Stimulated activated memory B cell treated with anti-CD40 and anti-IgM and Interleukin-4, amounts not matched to agents 10 μg/mL and 1 μg/mL and 100 μg/mL, for 72 hours (primary cell): ENCODE results near the gene HEATR5A.
"Not testable (repeated sequence)": the region's sequence is repeated elsewhere in the genome, so short reads cannot be mapped to it uniquely, and the experiment has no call there.

ENCODE experiments used
- ATAC-seq: fragments of 150-1000 bp; cut with Tn5 transposase; 2 replicates; pipeline ENCODE4 v1.10.0; 2021
- H3K27ac Mint-ChIP-seq: one replicate; pipeline ENCODE4 v1.8.0; 2022; ENCODE audit warnings: mild to moderate bottlenecking, mixed read lengths
- H3K27me3 Mint-ChIP-seq: one replicate; pipeline ENCODE4 v1.8.0; 2022; ENCODE audit warnings: mixed read lengths
- H3K36me3 Mint-ChIP-seq: one replicate; pipeline ENCODE4 v1.8.0; 2022; ENCODE audit warnings: mixed read lengths
- H3K4me1 Mint-ChIP-seq: one replicate; pipeline ENCODE4 v1.8.0; 2022; ENCODE audit warnings: mixed read lengths
- H3K4me3 Mint-ChIP-seq: one replicate; pipeline ENCODE4 v1.8.0; 2022; ENCODE audit warnings: mild to moderate bottlenecking, moderate library complexity, mixed read lengths
- H3K9me3 Mint-ChIP-seq: one replicate; pipeline ENCODE4 v1.8.0; 2022; ENCODE audit warnings: mixed read lengths

HEATR5A gene

DNA sequence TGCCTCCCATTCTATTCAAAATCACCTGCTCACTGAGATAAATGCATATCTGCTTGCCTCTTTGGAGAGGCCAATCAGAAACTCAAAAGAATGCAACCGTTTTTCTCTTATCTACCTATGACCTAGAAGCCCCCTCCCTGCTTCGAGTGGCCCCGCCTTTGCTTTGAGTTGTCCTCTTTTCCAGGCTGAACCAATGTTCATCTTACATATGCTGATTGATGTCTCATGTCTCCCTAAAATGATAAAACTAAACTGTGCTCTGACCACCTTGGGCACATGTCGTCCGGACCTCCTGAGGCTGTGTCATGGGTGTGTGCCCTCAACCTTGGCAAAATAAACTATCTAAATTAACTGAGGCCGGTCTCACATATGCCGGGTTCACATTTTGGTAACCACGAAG is 148.7 kb downstream of the HEATR5A start:
- Mint-ChIP-seq H3K27ac (no peak overlapping the region), H3K27me3 (peaks cover 8% of the 10 kb centered on the region), H3K9me3 (peaks cover 11% of the 10 kb centered on the region), H3K4me1 (no peaks in the 10 kb centered on the region), H3K36me3 (peaks cover 11% of the 10 kb centered on the region), H3K4me3 (no peak overlapping the region)
- ATAC-seq = no peak

DNA sequence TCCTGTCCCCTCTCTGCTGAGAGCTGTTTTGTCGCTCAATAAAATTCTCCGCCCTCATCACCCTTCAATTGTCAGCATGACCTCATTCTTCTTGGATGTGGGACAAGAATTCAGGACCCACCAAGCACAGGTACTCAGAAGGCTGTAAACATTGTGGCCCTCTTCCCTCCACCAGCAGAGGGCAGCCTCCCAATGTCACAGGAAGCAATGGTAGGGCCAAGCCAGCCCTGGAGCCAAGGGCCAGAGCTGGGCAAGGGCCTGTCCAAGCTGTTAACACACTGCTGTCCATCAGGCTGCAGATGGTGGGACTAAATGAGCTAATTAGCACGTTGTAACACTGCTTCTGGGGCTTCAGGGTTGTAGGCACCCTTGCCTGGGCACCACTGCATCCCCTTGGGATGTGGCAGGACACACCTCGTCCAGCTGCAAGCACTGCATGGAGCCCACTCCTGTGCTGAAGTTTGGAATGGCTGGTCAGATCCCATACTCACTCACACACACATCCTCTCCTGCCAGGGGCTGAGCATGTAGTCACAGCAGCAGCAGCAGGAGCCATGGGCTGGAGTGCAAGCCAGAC is 150.1 kb downstream of the HEATR5A start:
- H3K9me3 Mint-ChIP-seq = peaks cover 7% of the 10 kb centered on the region
- peaks cover 11% of the 10 kb centered on the region for H3K36me3 Mint-ChIP-seq
- no peak for ATAC-seq
- no peak overlapping the region for H3K4me3 Mint-ChIP-seq
- H3K4me1 Mint-ChIP-seq = no peaks in the 10 kb centered on the region
- peaks cover 8% of the 10 kb centered on the region for H3K27me3 Mint-ChIP-seq
- no peak overlapping the region for H3K27ac Mint-ChIP-seq

DNA sequence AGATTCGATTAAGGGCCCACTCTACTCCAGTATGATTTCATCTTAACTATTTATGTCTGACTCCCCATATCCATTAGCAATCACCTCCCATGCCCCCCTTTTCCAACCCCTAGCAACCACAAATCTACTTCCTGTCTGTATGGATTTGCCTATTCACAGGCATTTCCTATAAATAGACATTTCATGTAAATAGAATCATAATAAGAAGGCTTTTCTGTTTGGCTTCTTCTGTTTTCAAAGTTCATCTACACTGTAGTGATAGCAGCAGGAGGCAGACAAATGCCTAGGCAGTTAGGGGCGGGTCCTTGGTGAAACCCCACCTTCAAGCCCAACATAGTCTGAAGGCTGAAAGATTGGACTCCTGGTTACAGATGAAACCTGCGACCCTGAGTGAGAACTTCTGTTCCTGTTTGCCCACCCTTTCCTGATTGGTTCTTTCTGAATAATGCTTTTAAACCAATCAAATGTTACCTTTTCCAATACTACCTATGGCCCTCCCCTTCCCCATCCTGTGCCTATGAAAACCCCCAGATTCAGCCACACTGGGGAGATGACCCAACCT is 150.6 kb downstream of the HEATR5A start:
- no peaks in the 10 kb centered on the region for H3K4me1 Mint-ChIP-seq
- no peak overlapping the region for H3K4me3 Mint-ChIP-seq
- H3K36me3 Mint-ChIP-seq = peaks cover 11% of the 10 kb centered on the region
- no peak for ATAC-seq
- peaks cover 8% of the 10 kb centered on the region for H3K27me3 Mint-ChIP-seq
- no peak overlapping the region for H3K27ac Mint-ChIP-seq
- H3K9me3 Mint-ChIP-seq = peaks cover 7% of the 10 kb centered on the region

DNA sequence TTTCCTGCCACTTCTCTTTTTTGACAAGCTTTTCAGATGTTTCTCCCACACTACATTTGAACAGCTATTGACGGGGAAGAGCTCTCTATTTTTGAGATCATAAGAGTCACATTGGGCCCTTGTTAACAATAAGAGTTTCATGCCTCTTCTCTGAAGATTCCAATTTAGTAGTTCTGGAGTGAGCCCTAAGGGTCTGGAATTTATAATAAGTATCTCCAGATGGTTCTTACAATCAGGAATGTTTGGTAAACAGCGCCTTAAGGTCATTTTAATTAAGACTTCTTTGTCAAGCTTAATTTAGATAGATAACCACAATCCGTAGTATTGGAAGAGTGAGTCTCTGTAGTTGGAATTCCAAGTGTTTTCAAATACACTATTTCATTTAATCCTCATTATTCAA is 152.1 kb downstream of the HEATR5A start:
- Mint-ChIP-seq H3K36me3 (peaks cover 11% of the 10 kb centered on the region), H3K9me3 (peaks cover 7% of the 10 kb centered on the region), H3K4me3 (no peak overlapping the region), H3K27me3 (peaks cover 8% of the 10 kb centered on the region), H3K4me1 (no peaks in the 10 kb centered on the region), H3K27ac (no peak overlapping the region)
- no peak for ATAC-seq

DNA sequence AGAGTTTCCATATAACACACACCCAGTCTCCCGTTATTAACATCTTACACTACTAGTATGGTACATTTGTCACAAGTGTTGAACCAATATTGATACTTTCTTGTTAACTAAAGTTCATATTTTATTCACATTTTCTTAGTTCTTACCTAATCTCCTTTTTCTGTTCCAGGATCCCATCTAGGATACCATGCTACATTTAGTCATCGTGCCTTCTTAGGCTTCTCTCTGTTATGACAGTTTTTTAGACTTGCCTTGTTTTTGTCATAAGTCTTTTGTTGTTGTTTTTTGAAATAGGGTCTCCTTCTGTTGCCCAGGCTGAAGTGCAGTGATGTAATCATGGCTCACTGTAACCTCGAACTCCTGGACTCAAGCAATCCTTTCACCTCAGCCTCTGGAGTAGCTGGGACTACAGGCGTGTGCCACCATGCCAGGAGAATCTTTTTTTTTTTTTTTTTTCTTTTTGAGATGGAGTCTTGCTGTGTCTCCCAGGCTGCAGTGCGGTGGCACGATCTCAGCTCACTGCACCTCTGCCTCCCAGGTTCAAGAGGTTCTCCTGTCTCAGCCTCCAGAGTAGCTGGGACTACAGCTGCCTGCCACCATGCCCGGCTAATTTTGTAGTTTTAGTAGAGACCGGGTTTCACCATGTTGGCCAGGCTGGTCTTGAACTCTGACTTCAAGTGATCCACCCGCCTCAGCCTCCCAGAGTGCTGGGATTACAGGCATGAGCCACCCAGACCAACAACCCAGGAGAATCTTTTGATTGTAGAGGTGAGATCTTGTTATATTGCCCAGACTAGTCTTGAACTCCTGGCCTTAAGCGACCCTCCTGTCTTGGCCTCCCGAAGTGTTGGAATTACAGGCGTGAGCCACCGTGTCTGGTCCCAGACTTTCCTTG is 153.7 kb downstream of the HEATR5A start:
- H3K9me3 Mint-ChIP-seq = peaks cover 7% of the 10 kb centered on the region
- no peak overlapping the region for H3K27ac Mint-ChIP-seq
- peaks cover 11% of the 10 kb centered on the region for H3K4me1 Mint-ChIP-seq
- peaks cover 11% of the 10 kb centered on the region for H3K36me3 Mint-ChIP-seq
- peaks cover 8% of the 10 kb centered on the region for H3K27me3 Mint-ChIP-seq
- no peak for ATAC-seq
- H3K4me3 Mint-ChIP-seq = no peak overlapping the region

DNA sequence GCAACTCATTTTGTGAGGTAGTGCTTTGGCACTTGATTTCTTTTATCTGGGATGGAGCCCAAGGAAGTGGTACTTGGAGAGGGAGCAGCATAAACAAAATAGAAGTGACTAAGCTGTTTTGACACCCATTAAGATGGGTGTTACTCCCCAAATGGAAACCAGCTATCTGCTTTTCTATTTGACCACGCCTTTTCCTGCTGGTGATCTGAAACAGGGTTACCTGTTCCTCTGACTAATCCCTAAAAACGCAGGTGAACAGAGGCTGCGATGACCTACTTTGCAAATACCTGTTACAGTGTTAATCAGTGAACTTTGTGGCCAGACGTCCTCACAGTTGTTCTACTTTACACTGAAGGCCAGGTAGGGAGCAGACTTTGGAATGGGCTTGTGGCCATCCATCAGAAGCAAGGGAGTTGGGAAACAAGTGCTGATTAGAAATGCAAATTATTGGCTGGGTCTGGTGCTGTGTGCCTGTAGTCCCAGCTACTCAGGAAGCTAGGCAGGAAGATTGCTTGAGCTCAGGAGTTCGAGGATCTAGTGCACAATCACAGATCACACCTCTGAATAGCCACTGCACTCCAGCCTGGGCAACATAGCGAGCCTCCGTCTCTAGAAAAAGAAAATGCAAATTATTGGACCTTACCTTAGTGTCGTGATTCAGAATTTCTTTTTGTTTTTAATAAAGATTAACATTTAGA is 154.5 kb downstream of the HEATR5A start:
- Mint-ChIP-seq H3K27ac (no peak overlapping the region), H3K4me1 (peaks cover 16% of the 10 kb centered on the region), H3K36me3 (peaks cover 11% of the 10 kb centered on the region), H3K9me3 (peaks cover 7% of the 10 kb centered on the region), H3K4me3 (no peak overlapping the region), H3K27me3 (peaks cover 8% of the 10 kb centered on the region)
- no peak for ATAC-seq

DNA sequence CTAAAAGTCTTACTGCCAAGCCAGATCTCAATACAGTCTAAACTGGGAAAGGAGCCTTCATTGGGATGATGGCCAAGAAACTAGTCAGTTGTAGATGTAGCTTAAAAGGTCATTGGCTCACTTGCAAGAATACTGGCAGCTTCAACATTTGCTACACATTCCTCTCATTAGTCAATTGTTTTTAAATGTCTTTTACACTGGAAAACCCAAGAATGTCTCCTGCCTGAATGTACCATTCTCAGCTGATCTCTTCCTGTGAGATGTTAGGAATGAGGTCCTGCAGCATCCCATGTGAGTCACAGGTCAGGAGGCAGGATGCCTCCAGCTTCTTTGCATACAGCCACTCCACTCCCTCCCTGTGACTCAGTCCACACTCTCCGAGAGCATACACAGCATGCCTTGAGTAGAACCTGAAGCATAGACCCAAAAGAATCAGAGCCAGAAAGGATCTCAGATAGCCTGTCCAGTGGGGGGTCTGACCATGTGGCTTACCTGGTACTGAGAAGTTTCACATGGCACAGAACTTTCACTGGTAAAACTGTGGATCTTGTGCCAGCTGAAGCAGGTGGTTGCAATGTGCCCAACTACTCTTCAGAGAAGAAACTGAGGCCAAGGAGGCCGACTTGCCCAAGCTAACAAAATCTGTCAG is 156.7 kb downstream of the HEATR5A start:
- Mint-ChIP-seq H3K27me3 (peaks cover 8% of the 10 kb centered on the region), H3K9me3 (no peaks in the 10 kb centered on the region), H3K4me1 (peaks cover 16% of the 10 kb centered on the region), H3K36me3 (no peaks in the 10 kb centered on the region), H3K4me3 (no peak overlapping the region), H3K27ac (no peak overlapping the region)
- no peak for ATAC-seq

DNA sequence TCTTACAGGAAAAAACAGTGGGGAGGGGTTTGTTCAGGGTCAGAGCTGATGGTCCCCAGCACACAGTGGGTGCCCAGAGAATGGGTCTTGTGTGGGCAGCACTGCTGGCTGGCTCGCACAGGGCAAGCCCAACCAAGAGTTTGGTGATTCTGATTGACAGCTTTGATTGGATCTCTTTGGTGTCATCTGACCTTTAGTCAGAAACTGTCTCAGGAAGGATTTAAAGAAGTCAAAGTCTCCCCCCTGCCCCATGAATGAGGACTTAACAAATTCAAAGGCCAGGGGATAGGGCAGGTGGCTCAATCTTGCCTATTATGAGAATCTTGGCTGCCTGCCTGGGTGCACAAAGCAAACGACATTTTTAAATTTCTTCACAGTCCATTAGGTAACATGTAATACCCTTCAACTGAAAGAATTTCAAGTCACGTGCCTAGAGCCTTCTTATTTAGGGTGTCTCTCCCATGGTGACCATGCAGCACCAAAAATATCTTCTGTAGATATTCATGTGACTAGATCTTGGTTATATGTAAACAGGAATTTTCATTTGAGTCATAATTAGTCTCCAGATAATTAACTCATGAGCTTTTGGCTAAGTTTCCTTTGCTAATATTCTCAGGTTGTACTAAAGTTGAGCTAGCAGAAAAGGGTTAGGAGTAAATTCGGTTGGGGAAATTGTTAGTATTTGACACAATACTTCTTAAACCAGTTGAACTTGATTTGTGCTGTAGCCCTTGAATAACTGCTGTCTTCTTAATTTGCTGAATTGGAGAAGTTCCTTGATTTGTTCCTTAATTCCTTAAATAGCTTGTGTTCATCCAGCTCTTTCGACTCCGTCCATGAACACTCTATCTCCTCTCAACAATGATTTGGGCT is 158.3 kb downstream of the HEATR5A start:
- H3K9me3 Mint-ChIP-seq = no peaks in the 10 kb centered on the region
- H3K36me3 Mint-ChIP-seq = no peaks in the 10 kb centered on the region
- peaks cover 20% of the 10 kb centered on the region for H3K4me1 Mint-ChIP-seq
- no peak overlapping the region for H3K4me3 Mint-ChIP-seq
- H3K27ac Mint-ChIP-seq = no peak overlapping the region
- ATAC-seq = peak; percentile 42
- no peaks in the 10 kb centered on the region for H3K27me3 Mint-ChIP-seq

DNA sequence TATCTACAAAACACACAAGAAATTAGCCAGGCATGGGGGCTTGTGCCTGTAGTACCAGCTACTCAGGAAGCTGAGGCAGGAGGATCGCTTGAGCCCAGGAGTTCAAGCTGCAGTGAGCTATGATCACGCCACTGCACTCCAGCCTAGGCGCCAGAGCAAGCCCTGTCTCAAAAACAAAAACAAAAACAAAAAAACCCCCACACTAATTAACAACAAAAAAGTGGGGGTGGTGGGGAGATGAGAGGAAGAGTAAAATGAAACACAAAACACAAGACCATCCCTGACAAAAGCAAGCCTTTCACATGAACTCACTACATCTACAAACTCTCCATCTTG is 158.9 kb downstream of the HEATR5A start:
- Mint-ChIP-seq H3K4me3 (no peak overlapping the region), H3K36me3 (no peaks in the 10 kb centered on the region), H3K4me1 (peaks cover 23% of the 10 kb centered on the region), H3K27me3 (no peaks in the 10 kb centered on the region), H3K9me3 (no peaks in the 10 kb centered on the region), H3K27ac (no peak overlapping the region)
- ATAC-seq = no peak

DNA sequence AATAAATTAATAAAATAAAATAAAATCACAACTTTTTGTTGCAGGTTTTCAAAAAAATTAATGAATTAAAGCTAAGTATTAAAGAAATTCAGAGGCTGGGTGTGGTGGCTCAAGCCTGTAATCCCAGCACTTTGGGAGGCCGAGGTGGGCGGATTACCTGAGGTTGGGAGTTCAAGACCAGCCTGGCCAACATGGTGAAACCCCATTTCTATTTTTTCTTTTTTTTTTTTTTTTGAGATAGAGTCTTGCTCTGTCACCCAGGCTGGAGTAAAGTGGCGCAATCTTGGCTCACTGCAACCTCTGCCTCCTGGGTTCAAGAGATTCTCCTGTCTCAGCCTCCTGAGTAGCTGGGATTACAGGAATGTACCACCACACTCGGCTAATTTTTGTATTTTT is 161.3 kb downstream of the HEATR5A start:
- not testable (repeated sequence) for ATAC-seq, H3K27me3 Mint-ChIP-seq, H3K4me3 Mint-ChIP-seq, H3K27ac Mint-ChIP-seq, H3K9me3 Mint-ChIP-seq, H3K36me3 Mint-ChIP-seq
- H3K4me1 Mint-ChIP-seq = peaks cover 23% of the 10 kb centered on the region

DNA sequence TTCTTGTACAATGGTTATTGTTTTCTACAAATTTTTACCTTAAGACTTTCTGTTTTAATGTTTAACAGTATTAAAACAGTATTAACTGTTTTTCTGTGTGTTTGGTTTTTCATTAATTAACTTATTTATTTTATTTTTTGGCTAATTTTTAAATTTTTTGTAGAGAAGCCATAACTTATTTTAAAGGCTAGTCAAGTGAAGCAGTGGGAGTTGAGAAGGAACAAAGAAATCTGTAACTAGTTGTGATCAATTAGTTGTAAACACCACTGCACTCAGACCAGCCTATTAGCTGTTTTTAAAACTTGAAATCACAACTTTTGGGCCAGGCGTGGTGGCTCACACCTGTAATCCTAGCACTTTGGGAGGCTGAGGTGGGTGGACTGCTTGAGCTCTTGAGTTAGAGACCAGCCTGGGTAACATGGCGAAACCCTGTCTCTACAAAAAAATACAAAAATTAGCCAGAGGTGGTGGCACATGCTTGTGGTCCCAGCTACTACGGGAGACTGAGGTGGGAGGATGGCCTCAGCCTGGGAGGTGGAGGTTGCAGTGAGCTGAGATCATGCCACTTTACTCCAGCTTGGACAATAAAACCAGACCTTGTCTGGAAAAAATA is 161.8 kb downstream of the HEATR5A start:
- Mint-ChIP-seq H3K36me3 (no peaks in the 10 kb centered on the region), H3K4me1 (peaks cover 23% of the 10 kb centered on the region), H3K27ac (no peak overlapping the region), H3K4me3 (no peak overlapping the region), H3K27me3 (no peaks in the 10 kb centered on the region), H3K9me3 (no peaks in the 10 kb centered on the region)
- ATAC-seq = no peak

DNA sequence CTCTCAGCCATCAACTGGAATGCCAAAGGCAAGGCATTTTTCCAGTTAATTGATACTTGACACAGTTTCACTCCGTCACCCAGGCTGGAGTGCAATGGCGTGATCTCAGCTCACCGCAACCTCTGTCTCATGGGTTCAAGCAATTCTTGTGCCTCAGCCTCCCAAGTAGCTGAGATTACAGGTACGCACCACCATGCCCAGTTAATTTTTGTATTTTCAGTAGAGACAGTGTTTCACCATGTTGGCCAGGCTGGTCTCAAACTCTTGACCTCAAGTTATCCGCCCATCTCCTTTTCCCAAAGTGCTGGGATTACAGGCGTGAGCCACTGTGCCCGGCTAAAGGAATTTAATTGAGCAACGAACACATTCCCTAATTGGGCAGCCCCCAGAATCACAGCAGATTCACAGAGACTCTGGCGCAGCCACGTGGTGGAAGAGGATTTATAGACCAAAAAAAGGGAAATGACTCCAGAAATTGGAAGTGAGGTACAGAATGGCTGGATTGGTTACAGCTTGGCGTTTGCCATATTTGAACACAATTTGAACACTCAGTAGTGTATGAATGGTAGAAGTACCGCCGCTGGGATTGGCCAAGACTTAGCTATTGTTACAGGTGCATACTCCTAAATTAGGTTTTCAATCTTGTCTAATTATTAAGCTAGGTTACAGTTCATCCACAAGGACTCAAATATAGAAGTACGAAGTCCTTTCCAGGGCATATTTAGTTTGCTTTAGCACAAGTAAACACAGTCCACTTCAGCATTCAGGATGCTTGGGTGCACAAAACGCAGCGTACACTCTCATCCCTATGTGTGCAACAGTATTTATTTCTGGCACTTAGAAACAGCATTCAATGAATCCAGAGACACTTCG is 162.6 kb downstream of the HEATR5A start:
- H3K4me3 Mint-ChIP-seq, H3K36me3 Mint-ChIP-seq, H3K27ac Mint-ChIP-seq, H3K9me3 Mint-ChIP-seq, ATAC-seq, H3K27me3 Mint-ChIP-seq: not testable (repeated sequence)
- H3K4me1 Mint-ChIP-seq = peaks cover 22% of the 10 kb centered on the region

DNA sequence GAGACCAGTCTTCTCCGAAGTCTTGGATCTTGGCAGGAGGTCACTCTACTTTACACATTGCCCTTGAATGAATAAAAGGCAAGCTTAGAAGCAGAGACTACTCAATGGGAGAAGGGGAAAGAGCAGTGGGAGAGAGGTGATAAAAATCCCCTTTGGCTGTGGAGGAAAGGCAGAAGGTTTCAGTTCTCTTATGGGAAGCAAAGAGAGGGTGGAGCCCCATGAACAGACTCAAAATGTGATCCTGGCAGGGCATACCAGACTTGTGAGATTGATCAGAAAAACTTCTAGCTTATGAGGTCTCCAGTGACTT is 163.2 kb downstream of the HEATR5A start:
- Mint-ChIP-seq H3K9me3 (no peaks in the 10 kb centered on the region), H3K4me3 (no peak overlapping the region), H3K27ac (no peak overlapping the region), H3K27me3 (no peaks in the 10 kb centered on the region), H3K4me1 (peaks cover 17% of the 10 kb centered on the region), H3K36me3 (no peaks in the 10 kb centered on the region)
- no peak for ATAC-seq
